Transverse colon (tissue), 4 donors: ENCODE results near the gene PRKCH. TPM values are rescaled to one million over a fixed set of nuclear protein-coding genes. Genes with fewer than 3 reads are reported as not detected.
"Not testable (repeated sequence)": the region's sequence is repeated elsewhere in the genome, so short reads cannot be mapped to it uniquely, and the experiment has no call there.

Source experiments
- DNase-seq: peaks from one replicate; pipeline ENCODE4 v3.0.0-alpha.2; 2019
- H3K27ac ChIP-seq, 4 donors: fragments of 200-600 bp; sonication (generic); 2 replicates each; pipeline ENCODE4 v1.5.1; 2016 to 2018; ENCODE audit warnings: inconsistent platforms in 4 of 4
- H3K27me3 ChIP-seq: fragments of 200-600 bp; sonication (generic); 2 replicates; pipeline ENCODE4 v1.5.1; 2017; ENCODE audit warnings: inconsistent platforms
- H3K36me3 ChIP-seq, 4 donors: fragments of 200-600 bp; sonication (generic); 2 replicates each; pipeline ENCODE4 v1.5.1; 2017 to 2019; ENCODE audit warnings: inconsistent platforms in 4 of 4
- H3K4me1 ChIP-seq, 4 donors: fragments of 200-600 bp; sonication (generic); 2 replicates each; pipeline ENCODE4 v1.5.1; 2017 to 2020; ENCODE audit warnings: inconsistent platforms in 4 of 4
- H3K4me3 ChIP-seq, 4 donors: fragments of 200-600 bp; sonication (generic); 1 replicate in 1 of 4; 2 replicates in 3 of 4; pipeline versions ENCODE4 v1.5.1 to v1.6.1; 2017 to 2019; ENCODE audit warnings: inconsistent platforms in 4 of 4
- H3K9me3 ChIP-seq, 2 donors: fragments of 200-600 bp; sonication (generic); 2 replicates each; pipeline ENCODE4 v1.5.1; 2017 to 2019; ENCODE audit warnings: inconsistent platforms in 2 of 2
- CTCF ChIP-seq, 5 experiments: fragments of 200-600 bp in 3 of 5; fragments of 450-650 bp in 2 of 5; sonication (generic) in 3 of 5; IDR thresholded peaks; 1 replicate in 2 of 5; 2 replicates in 3 of 5; pipeline ENCODE4 v1.5.1; 2016 to 2017; ENCODE audit warnings: antibody characterized with exemption in 5 of 5, inconsistent platforms in 3 of 5, mild to moderate bottlenecking in 2 of 5, moderate library complexity in 1 of 5
- EP300 ChIP-seq: sonication (generic); formaldehyde crosslinking; IDR thresholded peaks from one replicate; pipeline ENCODE4 v1.6.1; 2017; ENCODE audit warnings: antibody characterized with exemption, low read depth
- POLR2A ChIP-seq: fragments of 450-650 bp; IDR thresholded peaks from one replicate; pipeline ENCODE4 v1.6.1; 2016; ENCODE audit warnings: antibody characterized with exemption, mild to moderate bottlenecking, moderate library complexity
- POLR2AphosphoS5 ChIP-seq, 3 donors: sonication (generic); formaldehyde crosslinking; IDR thresholded peaks; one replicate each; pipeline ENCODE4 v1.6.1; 2016; ENCODE audit warnings: antibody characterized with exemption in 3 of 3
- WGBS, 2 donors: methylation state at CpG; one replicate each; pipeline ENCODE4 v1.1.5; 2018; ENCODE audit warnings: low coverage in 1 of 2; 5-methylcytosine and 5-hydroxymethylcytosine counted together
- in situ Hi-C, 4 donors: fragments of 200-750 bp; cut with MboI; loops; one replicate each; pipeline versions ENCODE4 v1.15.0 to v1.15.1; 2017; ENCODE audit warnings: low sequenced_read_pairs in 3 of 4, low pct_ligation_motif_present in 1 of 4, low pct_unique_long_range_greater_than_20kb in 1 of 4
- intact Hi-C: fragments of 100-400 bp; cut with DNase I; formaldehyde crosslinking; loops from one replicate; pipeline ENCODE4 v1.15.1; 2023; ENCODE audit warnings: low total_unique reads
- total RNA-seq, 4 donors: library from RNA; depleted of rRNA; stranded (reverse); fragments of >200 nt; gene quantifications; one replicate each; pipeline ENCODE4 v1.1.0, GENCODE V29; 2016

Gene PRKCH
- total RNA-seq, 4 donors from 2014 or later = 12.4 to 38.9 (median 27.0) TPM

GRCh38 chr14:61408498-61408897, 87.1 kb downstream of the PRKCH start:
- Histone ChIP-seq H3K27ac (no peak overlapping the region), H3K9me3 (no peaks in the 10 kb centered on the region), H3K4me1 (no peaks in the 10 kb centered on the region), H3K4me3 (no peak overlapping the region), H3K27me3 (no peaks in the 10 kb centered on the region), H3K36me3 (no peaks in the 10 kb centered on the region)
- WGBS, 2 donors = 95 to 100% methylated on average over 5 to 6 of the region's 6 CpGs
- TF ChIP-seq POLR2AphosphoS5 (IDR thresholded peaks at IDR 0.05) (no peak), CTCF (IDR thresholded peaks at IDR 0.05) (no peak)
- in situ Hi-C loops (no loop called here), intact Hi-C loops (no loop called here)
- DNase-seq = no peak

- Histone ChIP-seq H3K9me3 (no peaks in the 10 kb centered on the region), H3K4me1 (no peaks in the 10 kb centered on the region), H3K27me3 (no peaks in the 10 kb centered on the region), H3K4me3 (no peak overlapping the region), H3K27ac (no peak overlapping the region), H3K36me3 (no peaks in the 10 kb centered on the region)
- in situ Hi-C loops (no loop called here), intact Hi-C loops (no loop called here)
- TF ChIP-seq CTCF (IDR thresholded peaks at IDR 0.05) (no peak), EP300 (no peak), POLR2AphosphoS5 (IDR thresholded peaks at IDR 0.05) (no peak), POLR2A (no peak)
- WGBS, 2 donors = 55 to 88% methylated on average over 1 of the region's 1 CpG
- DNase-seq = no peak
Observed at GRCh38 chr14:61409782-61410181, 88.4 kb downstream of the PRKCH start.

DNA sequence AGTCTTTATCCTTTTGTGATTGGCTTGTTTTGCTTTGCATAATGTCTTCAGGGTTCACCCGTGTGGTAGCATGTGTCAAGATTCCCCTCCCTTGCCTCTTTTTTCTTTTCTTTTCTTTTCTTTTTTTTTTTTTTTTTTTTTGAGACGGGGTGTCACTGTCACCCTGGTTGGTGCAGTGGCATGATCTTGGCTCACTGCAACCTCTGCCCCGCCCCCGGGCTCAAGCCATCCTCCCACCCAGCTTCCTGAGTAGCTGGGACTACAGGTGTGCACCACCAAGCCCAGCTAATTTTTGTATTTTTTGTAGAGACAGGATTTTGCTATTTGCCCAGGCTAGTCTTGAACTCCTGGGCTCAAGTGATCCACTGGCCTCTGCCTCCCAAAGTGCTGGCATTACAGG, 94.6 kb downstream of the PRKCH start:
- WGBS, 2 donors = 71 to 83% methylated on average over 1 to 4 of the region's 4 CpGs

DNA sequence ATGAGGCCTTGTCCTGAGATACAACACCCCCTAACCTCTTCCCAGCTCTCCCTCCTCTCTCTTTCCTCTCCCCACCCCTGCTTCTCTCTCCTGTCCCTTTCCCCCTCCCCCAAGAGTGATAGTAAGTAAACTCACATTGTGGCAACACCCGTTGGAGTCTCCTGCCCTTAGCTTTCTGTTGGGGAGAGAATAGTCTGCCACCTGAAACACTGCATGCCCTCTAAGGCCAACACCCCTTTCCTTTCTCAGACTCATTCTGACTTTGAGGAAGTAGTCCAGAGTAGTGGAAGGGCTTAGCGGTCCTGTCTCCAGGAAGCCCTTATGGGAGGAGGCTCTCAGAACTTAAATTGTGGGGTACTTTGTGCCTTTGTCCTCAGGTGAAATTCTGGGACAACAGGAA, 95.2 kb downstream of the PRKCH start:
- no peak overlapping the region for H3K4me3 ChIP-seq
- H3K27ac ChIP-seq = no peak overlapping the region
- intact Hi-C loops = no loop called here
- H3K27me3 ChIP-seq = no peaks in the 10 kb centered on the region
- no peak for DNase-seq
- 63% methylated on average over 2 of the region's 2 CpGs; no CpG with 5 or more reads in 1 of the 2 donors for WGBS, 2 donors
- TF ChIP-seq CTCF (IDR thresholded peaks at IDR 0.05) (no peak), EP300 (no peak), POLR2A (no peak), POLR2AphosphoS5 (IDR thresholded peaks at IDR 0.05) (no peak)
- in situ Hi-C loops = no loop called here
- H3K4me1 ChIP-seq = peaks cover 0 to 8% (median 0%) of the 10 kb centered on the region in 4 donors
- no peaks in the 10 kb centered on the region for H3K9me3 ChIP-seq
- H3K36me3 ChIP-seq = no peaks in the 10 kb centered on the region

More for the DNA sequence above, 94.6 kb downstream of the PRKCH start:
- in situ Hi-C loops, H3K27ac ChIP-seq, H3K36me3 ChIP-seq, H3K27me3 ChIP-seq, DNase-seq, H3K4me3 ChIP-seq, intact Hi-C loops, H3K4me1 ChIP-seq, H3K9me3 ChIP-seq: not testable (repeated sequence)

DNA sequence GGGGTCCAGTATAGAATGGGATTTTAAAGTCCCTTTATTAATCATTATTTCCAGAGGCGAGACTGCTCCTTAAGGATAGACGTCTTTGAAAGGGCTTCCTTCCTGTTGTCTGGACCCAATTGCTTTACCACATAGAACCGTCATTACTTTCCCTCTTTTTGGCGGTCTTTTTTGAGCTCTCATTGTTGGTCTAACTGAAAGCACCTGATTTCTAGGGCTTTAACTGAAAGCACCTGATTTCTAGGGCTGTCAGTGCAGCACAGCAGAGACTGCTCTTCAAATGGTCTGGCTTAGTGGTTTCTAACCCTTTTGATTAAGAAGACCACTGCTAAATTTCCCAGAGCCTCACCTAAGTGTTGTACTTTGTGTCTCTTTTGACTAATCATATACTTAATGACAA, 95.8 kb downstream of the PRKCH start:
- Histone ChIP-seq H3K9me3 (no peaks in the 10 kb centered on the region), H3K27me3 (no peaks in the 10 kb centered on the region), H3K4me1 (peaks cover 0 to 8% (median 0%) of the 10 kb centered on the region in 4 donors), H3K27ac (no peak overlapping the region), H3K36me3 (no peaks in the 10 kb centered on the region), H3K4me3 (no peak overlapping the region)
- 35 to 64% methylated on average over 4 of the region's 4 CpGs for WGBS, 2 donors
- in situ Hi-C loops (no loop called here), intact Hi-C loops (no loop called here)
- no peak for DNase-seq
- no peak for TF ChIP-seq EP300
- no peak for TF ChIP-seq CTCF (IDR thresholded peaks at IDR 0.05)
- no peak for TF ChIP-seq POLR2A
- TF ChIP-seq POLR2AphosphoS5 (IDR thresholded peaks at IDR 0.05) = no peak
